NCI-H226 (cell line): ENCODE measurements around the gene SCG3.
A peak's percentile ranks its signal among the peaks of the same experiment; 100 is the strongest.

Experiments used
- DNase-seq: peaks from one replicate; pipeline ENCODE4 v3.0.0-alpha.2; 2015

The SCG3 gene

DNA sequence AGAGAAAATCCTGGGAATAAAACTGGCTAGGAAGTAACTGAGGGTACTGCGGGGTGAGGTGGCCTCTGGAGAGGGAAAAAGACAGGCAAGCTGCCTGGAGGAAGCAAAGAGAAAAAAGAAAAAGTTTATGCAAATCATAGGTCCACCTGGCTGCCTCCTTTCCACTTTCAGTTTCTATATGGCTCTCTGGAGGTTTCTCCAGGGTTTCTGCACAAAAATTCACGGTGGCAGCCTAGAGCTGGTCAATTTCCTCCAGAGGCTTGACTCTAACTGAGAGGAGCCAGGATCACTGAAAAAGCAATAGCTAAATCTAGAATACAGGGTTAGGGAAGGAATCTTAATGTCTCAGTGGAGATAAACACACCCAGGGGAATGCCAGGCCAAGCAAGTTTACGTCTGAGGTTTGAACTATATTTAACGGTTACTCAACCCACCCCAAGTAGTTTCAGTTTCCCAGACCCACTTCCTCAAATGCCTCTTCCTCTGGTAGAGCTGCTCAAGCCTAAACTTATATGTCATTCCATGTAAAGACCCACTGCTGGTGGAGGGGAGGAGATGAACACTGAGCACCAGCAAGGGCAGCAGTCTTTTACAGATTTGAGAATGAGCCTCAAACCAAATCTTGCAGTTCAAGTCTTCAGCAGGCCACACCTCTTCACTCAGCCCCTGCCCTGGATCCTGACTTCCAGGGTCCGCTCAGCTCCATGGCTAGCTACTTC is 50.4 kb downstream of the SCG3 start:
- DNase-seq = peak; percentile 62

DNA sequence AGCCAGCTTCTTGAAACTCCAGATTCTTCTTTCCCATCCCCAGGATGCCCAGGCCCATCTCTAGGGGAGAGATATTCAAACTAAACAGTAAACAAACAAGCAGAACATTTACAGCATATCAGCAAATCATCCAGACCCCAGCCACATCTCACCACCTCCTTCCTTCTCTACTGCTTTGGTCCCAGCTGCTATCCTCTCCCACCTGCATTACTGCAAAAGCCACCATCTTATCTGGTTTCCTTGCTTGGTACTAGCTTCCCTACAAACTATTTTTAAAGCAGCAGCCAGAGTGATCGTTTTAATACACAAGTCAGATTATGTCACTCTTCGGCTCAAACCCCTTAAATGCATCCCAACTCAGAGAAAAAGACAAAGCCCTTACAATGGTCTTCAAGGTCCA is 51.3 kb downstream of the SCG3 start:
- no peak for DNase-seq

DNA sequence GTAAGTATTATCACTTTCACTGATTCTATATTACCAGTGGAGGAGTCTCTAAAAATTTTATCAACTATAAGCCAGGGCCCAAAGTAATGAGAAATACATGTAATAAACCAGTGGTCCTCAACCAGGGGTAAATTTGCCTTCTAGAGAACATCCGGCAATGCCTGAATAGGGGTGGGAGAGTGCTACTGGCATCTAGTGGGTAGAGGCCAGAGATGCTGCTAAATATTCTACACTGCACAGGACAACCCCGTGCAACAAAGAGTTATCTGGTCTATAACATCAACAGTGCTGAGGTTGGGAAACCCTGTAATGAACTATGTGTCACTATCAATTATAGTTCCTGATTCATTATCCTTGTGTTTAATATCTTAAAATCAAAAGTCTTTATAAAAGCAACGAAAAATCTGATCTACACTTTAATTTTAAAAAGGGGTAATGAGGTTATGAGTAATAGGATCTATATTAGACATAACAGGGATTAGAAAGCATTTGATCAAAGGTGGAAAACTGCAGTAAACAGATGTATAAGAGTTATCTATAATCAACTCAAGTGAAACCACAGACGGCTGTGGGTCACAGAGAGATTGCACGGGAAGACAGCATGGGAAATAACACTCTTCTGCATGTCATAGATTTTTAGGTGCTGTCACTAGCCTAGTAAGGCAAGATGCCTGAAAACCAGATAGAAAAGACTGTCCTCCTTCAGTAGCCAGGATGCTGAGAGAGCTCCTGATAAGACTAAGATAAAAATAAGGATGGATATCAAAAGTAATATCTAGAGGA is 54.1 kb downstream of the SCG3 start:
- DNase-seq = no peak

DNA sequence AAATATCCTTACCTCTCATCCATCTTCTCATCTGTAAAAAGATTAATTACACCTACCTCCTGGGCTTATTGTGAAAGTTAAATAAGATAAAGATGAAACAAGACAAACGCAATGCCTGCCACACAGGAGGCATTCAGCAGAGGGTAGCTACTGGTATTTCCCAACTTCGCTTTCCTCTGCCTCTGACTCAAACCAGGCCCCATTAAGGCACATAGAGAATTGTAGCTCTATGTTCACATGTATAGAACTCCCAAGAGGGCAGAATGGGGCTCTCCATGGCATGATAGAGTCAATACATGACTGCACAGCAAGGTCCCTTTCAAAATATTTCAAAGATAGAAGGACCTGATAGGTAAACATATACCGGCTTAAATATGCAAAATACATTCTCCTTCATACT is 54.8 kb downstream of the SCG3 start:
- peak; percentile 66 for DNase-seq

DNA sequence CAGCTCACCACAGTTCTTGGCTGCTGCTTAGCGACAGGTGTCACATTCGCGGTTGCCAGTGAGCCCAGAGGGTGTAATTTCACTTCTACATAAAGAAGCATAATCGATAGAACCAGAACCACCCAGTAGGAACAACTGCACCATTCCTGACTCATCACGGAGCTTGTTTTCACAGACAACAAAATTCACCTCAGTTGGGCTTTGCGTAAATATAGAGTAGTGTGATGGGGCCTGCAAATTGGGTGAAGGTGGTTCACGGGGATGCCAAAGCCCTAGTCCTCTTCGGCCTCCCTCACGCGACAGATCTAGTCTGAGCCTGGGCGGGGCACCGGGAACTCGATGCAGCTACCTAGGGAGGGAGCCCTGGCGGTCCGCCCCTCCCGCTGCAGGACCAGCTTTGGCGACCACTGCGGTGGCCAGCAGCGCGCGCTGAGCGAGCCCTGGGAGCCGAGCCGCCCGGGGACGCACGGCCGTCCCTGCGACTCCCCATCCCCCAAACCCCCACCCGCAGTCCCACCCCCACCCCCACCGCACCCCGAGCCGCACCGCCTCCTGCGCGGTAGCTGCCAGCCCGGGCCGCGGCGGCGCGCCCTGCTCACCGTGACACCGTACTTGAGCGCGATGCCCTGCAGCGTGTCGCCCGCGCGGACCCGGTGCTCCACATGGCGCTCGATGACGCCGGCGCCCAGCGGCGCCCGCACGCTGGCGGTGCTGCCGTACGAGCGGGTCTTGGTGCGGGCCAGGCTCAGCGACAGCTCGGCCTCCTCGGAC is 55.6 kb downstream of the SCG3 start:
- DNase-seq = no peak

DNA sequence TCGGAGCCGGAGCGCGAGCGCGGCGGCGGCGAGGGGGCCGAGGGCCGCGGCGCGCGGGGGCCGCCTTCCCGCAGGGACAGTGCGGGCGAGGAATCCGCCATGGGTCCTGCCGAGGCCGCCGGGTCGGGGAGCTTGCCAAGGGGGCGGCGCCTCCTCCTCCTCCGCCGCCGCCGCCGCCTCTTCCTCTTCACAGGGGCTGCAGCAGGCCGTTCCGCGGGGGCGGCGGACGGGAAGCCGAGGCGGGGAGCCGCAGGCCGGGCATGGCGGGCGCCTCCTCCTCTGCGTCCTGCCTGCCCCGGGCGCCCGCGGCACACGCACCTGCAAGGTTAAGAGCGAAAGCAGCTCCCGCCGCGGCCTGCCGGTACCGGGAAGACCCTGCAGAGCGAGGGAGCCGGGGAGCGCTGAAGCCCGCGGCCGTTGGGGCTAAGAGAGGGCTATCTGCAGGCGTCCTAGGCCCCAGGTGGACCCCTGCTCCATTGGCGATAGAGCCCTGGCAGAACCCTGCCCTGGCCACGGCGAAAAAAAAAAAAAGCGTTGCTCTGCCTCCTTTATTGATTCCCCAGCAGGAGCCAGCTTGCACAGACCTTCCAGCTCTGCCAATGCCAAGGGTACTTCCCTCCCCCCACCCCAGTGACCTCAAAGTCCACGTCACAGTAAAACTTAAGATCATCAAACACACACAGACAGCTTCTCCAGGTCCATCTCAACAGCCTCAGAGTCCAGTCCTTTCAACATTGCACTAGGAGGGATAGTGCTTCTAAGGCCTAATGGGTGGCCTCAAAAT is 56.4 kb downstream of the SCG3 start, which contains the start of gene LYSMD2:
Gene LYSMD2, minus strand, starts transcription at position 134 of the 784 bp plus-strand sequence. Its CDS starts 33 bp downstream, at position 101.
- peak; percentile 53 for DNase-seq

DNA sequence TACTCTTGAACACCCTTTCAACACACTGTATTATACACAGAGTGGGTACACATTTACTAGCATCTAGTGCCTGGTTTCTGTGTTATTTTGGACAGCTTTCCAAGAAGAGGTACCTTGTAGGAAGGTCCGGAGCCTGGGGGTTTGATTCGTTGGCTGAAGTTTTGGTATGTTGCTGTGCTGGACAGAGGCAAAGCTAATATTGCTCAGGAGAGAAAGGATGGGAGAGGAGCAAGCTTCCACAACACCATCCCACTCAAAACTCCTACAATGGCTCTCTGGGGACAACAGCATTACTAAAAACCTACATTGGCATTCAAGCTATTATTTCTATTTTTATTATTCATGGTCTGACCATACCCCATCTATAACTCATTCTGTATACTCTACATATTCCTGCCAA is 57.2 kb downstream of the SCG3 start:
- no peak for DNase-seq

DNA sequence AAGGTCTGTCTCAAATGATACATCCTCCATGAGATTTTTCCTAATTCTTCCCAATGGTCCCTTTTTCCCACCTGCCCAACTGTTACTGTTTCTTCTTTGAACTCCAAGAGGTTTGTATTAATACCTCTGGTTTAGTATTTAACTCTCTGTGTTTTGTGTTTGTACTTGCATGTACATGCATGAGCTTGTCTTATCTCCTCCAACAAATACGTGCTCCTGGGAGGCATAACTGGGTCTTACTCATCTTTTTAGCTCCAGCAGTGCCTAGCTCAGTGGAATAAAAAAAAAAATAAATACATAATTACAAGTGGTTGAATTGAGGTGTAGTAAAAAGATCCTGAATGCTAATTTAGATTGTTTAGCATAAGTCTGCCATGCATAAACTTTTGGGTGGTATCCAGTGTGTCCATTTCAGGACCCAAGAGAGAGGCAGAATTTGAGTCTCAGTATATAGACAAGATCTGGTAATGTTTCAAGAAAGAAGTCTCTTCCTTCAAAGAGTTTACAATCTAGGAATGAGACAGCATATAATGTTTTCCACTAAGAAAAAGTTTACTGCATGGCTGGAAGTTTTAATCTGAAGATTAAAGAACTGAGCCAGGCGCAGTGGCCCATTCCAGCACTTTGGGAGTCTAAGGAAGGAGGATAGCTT is 57.9 kb downstream of the SCG3 start:
- no peak for DNase-seq

DNA sequence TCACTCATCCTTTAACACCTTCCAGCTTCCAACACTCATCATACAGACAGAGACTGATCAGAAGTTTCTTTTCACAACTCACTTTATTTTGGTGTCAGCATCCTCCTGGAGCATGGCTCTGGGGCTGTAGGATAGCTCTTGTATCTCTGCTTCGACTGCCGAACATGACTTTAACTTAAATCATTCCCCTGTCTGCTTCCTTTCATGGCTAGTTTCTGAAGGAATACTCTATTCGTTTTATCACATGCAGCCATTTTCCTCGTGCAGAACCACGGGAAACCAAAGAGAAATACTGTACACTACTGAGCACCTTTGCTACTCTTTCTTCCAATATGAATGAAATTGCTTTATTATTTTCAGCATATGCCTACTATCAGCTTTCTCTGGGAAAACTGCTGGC is 68.0 kb downstream of the SCG3 start:
- DNase-seq = no peak

DNA sequence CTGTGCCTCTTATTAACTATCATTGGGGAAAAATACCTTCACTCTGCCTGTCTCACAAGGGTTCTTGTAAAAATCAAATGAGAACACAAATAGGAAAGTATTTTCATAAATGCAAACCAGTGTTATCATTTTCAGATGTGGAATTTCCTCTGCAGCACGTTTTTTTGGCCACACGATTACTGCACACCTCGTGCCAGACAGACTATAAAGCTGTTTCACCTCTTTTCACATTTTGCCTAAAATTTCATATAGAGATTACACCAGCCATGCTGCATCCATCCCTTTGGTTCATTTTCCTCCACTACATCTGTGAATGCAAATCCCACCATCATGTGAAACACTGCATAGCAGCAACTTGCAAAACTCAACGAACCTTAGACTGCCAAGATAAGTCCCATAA is 68.9 kb downstream of the SCG3 start:
- no peak for DNase-seq

DNA sequence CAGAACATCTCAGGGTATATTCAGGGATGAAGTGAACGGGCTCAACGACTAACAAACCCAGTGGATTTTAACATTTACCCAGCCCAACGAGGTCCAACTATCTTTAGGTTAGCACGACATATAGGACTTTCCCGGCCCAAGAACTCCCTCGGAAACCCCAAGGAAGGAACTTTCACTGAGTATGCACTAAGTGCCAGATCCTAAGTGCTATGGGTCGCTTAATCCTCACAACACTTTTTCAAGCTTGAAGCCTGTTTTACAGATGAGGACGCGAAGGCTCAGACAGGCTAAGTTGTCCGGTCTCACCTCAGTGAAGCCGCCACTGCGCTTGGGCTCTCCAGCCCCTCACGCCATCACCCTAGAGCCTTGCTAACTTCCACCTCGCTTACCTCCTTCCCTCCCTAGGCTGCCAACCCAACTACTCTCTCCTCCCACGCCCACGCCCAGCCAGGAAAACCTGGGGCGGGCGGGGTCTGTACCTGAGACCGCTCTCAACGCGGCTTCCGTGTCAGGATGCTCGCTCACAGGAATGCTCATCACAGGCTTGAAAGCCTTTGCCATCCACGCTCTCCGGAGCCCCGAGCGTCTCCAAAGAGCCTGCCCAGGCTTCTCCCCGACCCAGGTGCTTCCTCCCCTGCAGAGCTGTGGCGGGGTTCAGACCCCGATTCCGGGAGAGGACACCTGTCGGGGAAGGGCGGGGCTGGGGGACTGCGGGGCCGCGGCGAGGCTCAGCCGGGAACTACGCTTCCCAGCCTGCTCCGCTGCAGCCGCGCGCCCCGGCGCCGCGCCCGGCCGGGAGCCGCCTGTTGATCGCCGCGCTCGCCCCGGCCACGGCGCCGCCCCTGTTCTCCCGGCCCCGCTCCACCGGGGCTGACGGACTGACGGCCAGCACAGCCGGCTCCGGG is 69.7 kb downstream of the SCG3 start, which contains the start of gene TMOD2:
Gene TMOD2, plus strand, starts transcription at position 806 of the 905 bp plus-strand sequence. CDS start 14,845 bp downstream, outside the sequence.
- DNase-seq = no peak

DNA sequence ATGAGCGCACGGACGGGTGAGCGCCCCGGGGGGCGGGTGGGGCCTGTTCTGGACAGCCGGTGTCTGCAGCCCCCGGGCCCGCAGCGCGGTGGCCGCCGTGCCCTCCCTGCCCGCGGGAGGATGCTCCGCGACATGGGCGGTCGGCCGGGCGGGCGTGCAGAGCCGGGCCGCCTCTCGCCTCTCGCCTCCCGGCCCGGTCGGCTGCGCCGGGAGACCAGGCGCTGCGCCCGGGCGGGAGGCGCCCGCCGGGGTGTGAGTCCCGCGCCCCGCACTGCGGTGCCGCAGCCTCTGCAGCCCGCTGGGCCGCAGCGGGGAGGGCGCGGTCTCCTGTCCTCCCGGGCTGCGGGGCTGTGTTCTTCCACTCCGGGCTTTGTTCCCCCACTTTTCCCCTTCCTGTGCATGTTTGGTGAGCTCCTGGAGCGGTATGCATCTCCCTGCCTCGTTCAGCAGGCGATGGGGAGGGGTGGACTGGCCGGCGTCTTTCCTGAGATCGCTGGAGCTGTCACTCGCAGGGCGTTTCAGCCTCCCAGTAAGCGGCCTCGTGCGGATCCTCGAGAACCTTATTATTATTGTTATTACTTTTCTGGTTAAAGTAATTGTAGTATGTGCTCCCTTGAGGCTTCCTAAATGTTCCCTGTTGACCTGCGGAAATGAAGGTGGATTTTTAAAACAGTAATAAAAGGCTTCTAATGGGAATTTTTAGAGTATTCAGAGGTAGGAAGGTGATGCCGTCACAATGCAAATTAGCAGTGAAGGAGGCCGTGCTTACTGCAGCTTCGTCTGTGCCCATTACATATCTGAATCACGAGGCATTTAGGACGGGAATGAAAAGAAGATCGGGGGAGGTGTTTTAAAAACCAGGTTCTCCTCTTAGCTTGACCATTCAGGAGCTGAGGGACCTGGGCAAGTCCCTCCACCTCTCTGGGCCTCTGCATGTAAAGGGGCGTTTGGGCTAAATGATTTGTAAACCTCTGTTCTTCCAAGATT is 70.7 kb downstream of the SCG3 start:
- DNase-seq = no peak

DNA sequence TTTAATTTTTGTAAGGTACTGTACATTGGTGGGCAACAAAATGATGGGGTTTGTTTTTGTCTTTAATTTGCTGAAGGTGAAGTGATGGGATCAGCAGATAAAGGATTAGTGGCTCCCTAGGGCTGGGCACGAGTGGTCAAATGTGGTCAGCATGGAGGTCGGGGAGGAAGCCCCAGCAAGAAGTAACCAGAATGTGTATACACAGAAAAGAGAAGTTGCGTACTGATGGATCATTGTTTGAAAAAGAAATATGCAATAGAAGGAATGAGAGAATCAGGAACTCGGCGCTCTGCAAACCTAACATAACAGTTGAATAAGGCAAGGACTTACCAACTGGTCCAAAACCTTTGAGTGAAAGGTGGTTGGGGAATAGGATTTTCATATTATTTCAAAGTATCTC is 71.6 kb downstream of the SCG3 start:
- DNase-seq = no peak

DNA sequence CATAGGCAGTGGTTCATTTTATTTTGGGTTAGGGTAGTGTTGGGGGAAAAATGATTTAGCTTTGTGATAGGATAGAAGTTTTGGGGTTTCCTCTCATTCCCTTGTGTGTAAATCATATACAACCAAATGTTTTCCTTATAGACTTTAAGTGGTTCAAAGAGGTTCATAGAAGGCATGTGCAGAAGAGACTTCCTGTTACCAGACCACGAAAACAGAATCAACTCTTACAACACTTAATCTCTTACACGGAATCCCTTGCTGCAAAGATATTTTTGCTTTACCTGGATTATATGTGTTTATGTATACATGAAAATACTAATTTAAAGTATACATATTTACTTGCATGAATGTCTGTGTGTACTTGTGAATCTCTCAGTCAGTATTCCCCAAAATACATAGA is 73.0 kb downstream of the SCG3 start:
- no peak for DNase-seq

DNA sequence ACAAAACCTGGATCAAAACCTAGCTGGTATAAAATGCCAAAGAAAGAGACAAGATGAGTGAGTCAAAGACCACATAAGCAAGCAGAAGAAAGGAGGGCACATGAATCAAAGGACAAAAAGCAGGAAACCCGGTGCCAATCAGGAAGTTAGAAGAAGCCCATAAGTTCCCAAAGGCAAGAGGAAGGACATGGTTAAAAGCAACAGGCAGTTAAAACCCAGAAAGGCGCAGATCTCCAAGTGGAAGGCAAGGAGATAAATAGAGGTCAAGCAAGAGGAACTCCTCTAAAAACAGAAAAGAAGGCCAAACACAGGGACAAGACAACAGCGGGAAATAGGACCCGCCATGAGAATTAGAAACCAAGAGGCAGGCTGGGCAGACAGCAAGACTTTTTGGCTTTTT is 74.5 kb downstream of the SCG3 start:
- DNase-seq = no peak

DNA sequence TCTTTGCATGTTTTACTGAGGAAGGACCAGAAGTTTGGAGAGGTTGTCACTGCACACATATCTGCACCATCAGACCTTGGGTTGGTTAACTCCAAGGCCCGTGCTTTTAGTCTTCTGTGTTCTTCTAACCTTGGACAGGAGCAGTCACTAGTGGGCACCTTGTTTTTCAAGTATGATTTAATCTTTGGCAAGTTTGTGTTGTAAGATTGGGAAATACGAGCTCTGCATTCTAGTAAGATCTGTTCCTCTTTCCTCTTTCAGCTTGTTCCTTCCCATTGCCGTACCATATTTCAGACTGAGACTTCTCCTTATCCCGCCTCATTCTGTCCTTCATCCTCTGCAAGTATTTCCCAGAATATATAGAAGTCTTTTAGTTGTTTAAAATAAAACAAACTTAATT is 75.2 kb downstream of the SCG3 start:
- no peak for DNase-seq

DNA sequence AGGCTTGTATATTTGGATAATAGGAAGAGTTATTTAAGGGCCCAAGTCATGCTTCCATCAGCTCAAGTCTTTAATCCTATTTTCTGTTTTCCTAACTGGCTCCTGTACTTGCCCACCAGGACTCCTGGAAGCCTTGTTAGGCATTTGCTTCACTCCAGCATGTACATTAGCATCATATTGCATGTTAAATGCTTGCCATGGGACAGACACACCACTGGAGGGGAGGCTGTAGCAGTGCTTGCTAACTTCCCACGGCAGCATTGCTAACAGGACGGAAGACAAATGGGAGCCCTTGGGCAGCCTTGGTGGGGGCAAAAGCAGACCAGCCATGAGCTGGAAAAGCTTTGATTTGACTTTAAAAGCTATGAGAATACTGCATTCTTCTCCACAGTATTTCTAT is 76.1 kb downstream of the SCG3 start:
- no peak for DNase-seq

DNA sequence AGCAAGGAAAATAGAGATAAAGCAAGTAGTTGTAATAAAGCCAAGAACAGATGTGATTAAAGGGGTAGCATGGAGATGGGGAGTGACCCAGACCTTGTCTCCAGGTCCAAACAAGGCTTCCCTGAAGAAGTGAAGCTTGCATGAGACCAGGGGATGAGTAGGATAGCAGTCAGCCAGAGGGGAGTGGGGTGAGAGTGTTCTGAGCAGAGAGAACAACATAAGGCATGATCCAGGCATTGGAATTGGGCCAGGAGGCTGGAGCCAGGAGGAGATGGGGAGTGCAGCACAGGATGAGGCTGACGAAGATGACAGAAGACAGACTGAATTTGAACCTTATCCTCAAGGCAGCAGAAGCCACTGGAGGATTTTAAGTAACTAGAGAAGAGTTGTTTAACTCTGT is 77.3 kb downstream of the SCG3 start:
- peak; percentile 95 for DNase-seq

DNA sequence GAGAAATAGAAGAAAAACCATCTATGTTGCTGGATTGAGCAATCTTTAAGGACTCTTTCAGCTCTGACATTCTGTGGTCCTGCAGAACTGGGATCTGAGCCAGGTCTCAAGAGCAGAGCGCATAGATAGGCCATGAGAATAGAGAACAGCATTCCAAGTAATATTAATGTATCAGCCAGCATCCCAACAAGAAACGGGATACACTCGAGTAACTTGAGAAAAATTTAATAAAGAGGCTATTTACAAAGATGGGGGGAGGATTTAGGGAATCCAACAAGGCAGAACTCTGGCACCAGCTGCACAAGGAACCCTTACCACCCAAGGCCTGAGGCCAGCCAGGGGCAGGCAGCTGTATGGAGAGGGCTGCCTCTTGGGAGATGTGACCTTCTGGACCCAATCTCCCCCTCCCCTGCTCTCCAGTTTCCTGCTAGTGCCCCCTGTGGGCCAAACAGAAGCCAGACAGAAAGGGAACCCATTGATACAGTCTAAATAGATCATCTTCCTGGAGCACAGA is 78.3 kb downstream of the SCG3 start:
- peak; percentile 94 for DNase-seq

DNA sequence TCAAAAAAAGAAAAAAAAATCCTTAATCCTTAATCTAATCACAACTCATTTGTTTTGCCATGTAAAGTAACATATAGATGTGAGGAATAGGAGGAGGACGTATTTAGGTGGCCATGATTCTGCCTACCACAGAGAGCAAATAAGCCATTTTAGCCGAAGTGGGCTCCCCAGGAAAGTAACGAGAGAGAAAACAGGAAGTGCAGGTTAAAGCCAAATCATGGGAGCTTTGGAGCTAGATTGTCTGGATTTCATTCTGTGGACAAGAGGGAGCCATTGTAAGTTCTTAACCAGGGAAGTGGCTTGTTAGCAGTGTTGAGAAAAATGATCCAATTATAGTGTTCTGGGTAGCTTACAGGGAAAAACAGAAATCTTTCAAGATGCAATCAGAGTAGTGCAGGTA is 79.5 kb downstream of the SCG3 start:
- no peak for DNase-seq
